Endothelial cell of umbilical vein (primary cell): Measurements from ENCODE around the gene PHACTR2. TPM values are rescaled to one million over a fixed set of nuclear protein-coding genes. Genes with fewer than 3 reads are reported as not detected.

Experiments
- BruUV-seq: library from RNA; stranded (reverse); fragments of 400-500 nt; replicated peaks from 2 replicates; lab custom pipeline; 2021; lab: Mats Ljungman, UMichigan
- CTCF ChIA-PET: fragments of 300-600, 350-600 bp; sonication (Branson Sonifier 250); formaldehyde crosslinking; loops from one replicate; lab custom pipeline; 2021; ENCODE audit warnings: antibody characterized with exemption, inconsistent platforms; lab: Charles Lee
- POLR2A ChIA-PET: fragments of 300-600, 350-600 bp; sonication (Branson Sonifier 250); formaldehyde crosslinking; loops from one replicate; lab custom pipeline; 2021; ENCODE audit warnings: antibody characterized with exemption, inconsistent platforms; lab: Charles Lee
- DNase-seq: peaks from one replicate; pipeline ENCODE4 v3.0.0-alpha.2; 2011; ENCODE audit warnings: low read depth, low spot score
- FAIRE-seq: peaks from 2 replicates; lab custom pipeline; 2011; peaks lifted over from hg19 to GRCh38; lab: Jason Lieb, UNC
- H2AFZ ChIP-seq: 2 replicates; pipeline ENCODE4 v1.6.0; 2012; ENCODE audit warnings: low read depth, low read length, control low read depth, inconsistent platforms
- H3K27ac ChIP-seq: 2 replicates; pipeline ENCODE4 v1.5.1; 2011; ENCODE audit warnings: low read depth, mild to moderate bottlenecking, control low read depth, low read length, moderate library complexity; ENCODE audit not compliant: insufficient read depth
- H3K27me3 ChIP-seq, 2 experiments: 2 replicates each; pipeline versions ENCODE4 v1.6.0 to v1.6.1; 2011; ENCODE audit warnings: low read length in 2 of 2, mixed read lengths in 1 of 2; ENCODE audit not compliant: control insufficient read depth in 2 of 2, insufficient read depth in 2 of 2
- H3K36me3 ChIP-seq, 2 experiments: 2 replicates in 1 of 2; 3 replicates in 1 of 2; pipeline ENCODE4 v1.5.1; 2011; ENCODE audit warnings: low read length in 2 of 2, mild to moderate bottlenecking in 1 of 2, moderate library complexity in 1 of 2; ENCODE audit not compliant: control insufficient read depth in 2 of 2, insufficient read depth in 2 of 2; ENCODE audit errors: extremely low read depth in 1 of 2
- H3K4me1 ChIP-seq: 3 replicates; pipeline ENCODE4 v1.5.1; 2011; ENCODE audit warnings: mild to moderate bottlenecking, low read length; ENCODE audit not compliant: control insufficient read depth, insufficient read depth; ENCODE audit errors: extremely low read depth
- H3K4me2 ChIP-seq: 2 replicates; pipeline ENCODE4 v1.6.1; 2011; ENCODE audit warnings: low read length, control low read depth, mixed read lengths; ENCODE audit not compliant: insufficient read depth
- H3K4me3 ChIP-seq, 3 experiments: fragments of 200-600 bp in 1 of 3; sonication (generic), shearing (Covaris generic) in 1 of 3; replicated peaks in 1 of 3; 2 replicates each; pipeline ENCODE4 v1.5.1; 2011 to 2016; ENCODE audit warnings: control low read depth in 3 of 3, low read length in 3 of 3, mild to moderate bottlenecking in 2 of 3, inconsistent platforms in 1 of 3, low read depth in 1 of 3, moderate library complexity in 1 of 3; ENCODE audit not compliant: insufficient read depth in 1 of 3
- H3K79me2 ChIP-seq: 2 replicates; pipeline ENCODE4 v1.6.0; 2012; ENCODE audit warnings: low read length, inconsistent platforms; ENCODE audit not compliant: control insufficient read depth, insufficient read depth
- H3K9ac ChIP-seq: replicated peaks from 2 replicates; pipeline ENCODE3; 2011; ENCODE audit warnings: low read length, control low read depth; ENCODE audit not compliant: insufficient read depth; ENCODE audit errors: extremely low read depth
- H3K9me1 ChIP-seq: replicated peaks from 3 replicates; pipeline ENCODE4 v1.6.0; 2011; ENCODE audit warnings: mild to moderate bottlenecking, low read length; ENCODE audit not compliant: control insufficient read depth, insufficient read depth; ENCODE audit errors: extremely low read depth
- H3K9me3 ChIP-seq: replicated peaks from 2 replicates; pipeline ENCODE4 v1.5.1; 2012; ENCODE audit warnings: low read length, inconsistent platforms; ENCODE audit not compliant: control insufficient read depth, insufficient read depth
- H4K20me1 ChIP-seq: replicated peaks from 2 replicates; pipeline ENCODE3; 2011; ENCODE audit warnings: mild to moderate bottlenecking, low read length; ENCODE audit not compliant: control insufficient read depth, insufficient read depth; ENCODE audit errors: extremely low read depth
- CTCF ChIP-seq, 2 donors: IDR thresholded peaks; 1 replicate in 1 of 2; 2 replicates in 1 of 2; pipeline ENCODE4 v1.5.1; 2011; ENCODE audit warnings: low read length in 2 of 2, mild to moderate bottlenecking in 2 of 2, moderate library complexity in 2 of 2, control low read depth in 1 of 2, inconsistent platforms in 1 of 2, low read depth in 1 of 2; ENCODE audit not compliant: insufficient read depth in 1 of 2; ENCODE audit errors: extremely low read depth in 1 of 2
- EZH2 ChIP-seq: IDR thresholded peaks from 2 replicates; pipeline ENCODE4 v1.6.1; 2012; ENCODE audit warnings: borderline replicate concordance, low read depth, mild to moderate bottlenecking, moderate library complexity, low read length, inconsistent platforms; ENCODE audit not compliant: severe bottlenecking
- JUN ChIP-seq: IDR thresholded peaks from 2 replicates; pipeline ENCODE4 v1.6.1; 2011; ENCODE audit warnings: borderline replicate concordance, low read depth; ENCODE audit not compliant: insufficient read length, insufficient read depth
- MAX ChIP-seq: IDR thresholded peaks from 2 replicates; pipeline ENCODE4 v1.6.1; 2011; ENCODE audit not compliant: insufficient read depth, insufficient read length
- MYC ChIP-seq: IDR thresholded peaks from one replicate; pipeline ENCODE4 v1.6.1; 2011; ENCODE audit warnings: mild to moderate bottlenecking, low read depth, low read length
- dilution Hi-C: fragments of 300-500 bp; cut with MboI; formaldehyde crosslinking; loops from one replicate; pipeline ENCODE4 v1.15.0; 2019; ENCODE audit warnings: low sequenced_read_pairs; ENCODE audit not compliant: extremely low pct_ligation_motif_present
- intact Hi-C: fragments of 100-400 bp; cut with micrococcal nuclease; formaldehyde crosslinking; loops from one replicate; pipeline ENCODE4 v1.10.0; 2022
- polyA plus RNA-seq, 4 experiments: library from polyadenylated mRNA; depleted of rRNA in 3 of 4; stranded (reverse) in 3 of 4; unstranded in 1 of 4; fragments of >200 nt; gene quantifications; 2 replicates each; pipeline versions ENCODE4 v1.2.1 to v1.2.3, GENCODE V29; 2011 to 2012; ENCODE audit warnings: missing spikeins in 1 of 4
- total RNA-seq: library from RNA; stranded (reverse); gene quantifications from 2 replicates; pipeline ENCODE4 v1.2.3, GENCODE V29; 2021

PHACTR2 gene
- total and polyA plus RNA-seq, 2 donors (not counting 3 experiments of a cell fraction or from before 2014, with no cell fraction given), result 16.3 to 178 TPM

- CTCF ChIA-PET, result no interaction called here
- intact Hi-C loops, result loop anchor here (2.0 kb wide), 2 partner anchors 53 to 75 kb away; no protein-coding TSS in a partner anchor
- FAIRE-seq, result no peak
Observed at GRCh38 chr6:143753678-143754077, 75.9 kb downstream of the PHACTR2 start.

More at GRCh38 chr6:143753678-143754077, 75.9 kb downstream of the PHACTR2 start:
- Histone ChIP-seq H3K27me3 (no peaks in the 10 kb centered on the region), H3K9me3 (no peaks in the 10 kb centered on the region), H3K27ac (no peak overlapping the region), H3K9me1 (no peaks in the 10 kb centered on the region), H3K4me3 (no peak overlapping the region), H3K36me3 (peaks cover 2 to 4% of the 10 kb centered on the region in 2 experiments), H3K4me2 (no peak overlapping the region), H3K79me2 (peaks cover 2% of the 10 kb centered on the region), H3K4me1 (peaks cover 17% of the 10 kb centered on the region), H3K9ac (no peak overlapping the region), H4K20me1 (no peaks in the 10 kb centered on the region), H2AFZ (no peak overlapping the region)
- POLR2A ChIA-PET, result no interaction called here
- no peak for DNase-seq
- BruUV-seq, result no TSS peak
- dilution Hi-C loops, result no loop called here
- TF ChIP-seq EZH2 (no peak), JUN (no peak), CTCF (IDR thresholded peaks at IDR 0.05; ENCODE audit: extremely low read depth in 1 of 2, insufficient read depth in 1 of 2, low read depth in 1 of 2, low read length in 2 of 2) (no peak), MAX (no peak), MYC (no peak)
